ENCODE results near the gene HRG.

- TF ChIP-seq POLR2A (IDR thresholded peaks at IDR 0.05; ENCODE audit: low read length) (no peak), GATA1 (IDR thresholded peaks at IDR 0.05; ENCODE audit: low read depth, low read length) (no peak)
Observed at GRCh38 chr3:186664506-186664905, 1.3 kb upstream of the HRG start.
